HEK293 (cell line): ENCODE measurements around the gene MXI1.
A peak's percentile ranks its signal among the peaks of the same experiment; 100 is the strongest.

Source experiments
- CTCF ChIA-PET: fragments of 350-600 bp; formaldehyde crosslinking; extraction: SDS; loops from one replicate; lab custom pipeline; 2021; ENCODE audit warnings: antibody characterized with exemption; lab: Yijun Ruan, JAX
- POLR2A ChIA-PET: fragments of 300-600 bp; formaldehyde crosslinking; extraction: SDS; loops from one replicate; lab custom pipeline; 2020; ENCODE audit warnings: antibody characterized with exemption, inconsistent platforms; lab: Yijun Ruan, JAX
- H3K27ac ChIP-seq: fragments of 200-500 bp; sonication (Bioruptor generic); 2 replicates; pipeline ENCODE4 v1.5.1; 2014; ENCODE audit warnings: low read depth, low read length, control low read depth, inconsistent platforms; ENCODE audit errors: extremely low read depth
- H3K36me3 ChIP-seq, 2 experiments: fragments of 200-500 bp in 1 of 2; sonication (Bioruptor generic) in 1 of 2; 1 replicate in 1 of 2; 2 replicates in 1 of 2; pipeline ENCODE4 v1.5.1; 2014 to 2017; ENCODE audit warnings: inconsistent platforms in 2 of 2, low read length in 2 of 2; ENCODE audit not compliant: control insufficient read depth in 2 of 2, insufficient read depth in 1 of 2
- H3K4me1 ChIP-seq: fragments of 200-500 bp; sonication (Bioruptor generic); 2 replicates; pipeline ENCODE4 v1.5.1; 2014; ENCODE audit warnings: mild to moderate bottlenecking, low read length, inconsistent platforms; ENCODE audit not compliant: control insufficient read depth, insufficient read depth
- H3K4me3 ChIP-seq: 2 replicates; pipeline ENCODE4 v1.5.1; 2011; ENCODE audit warnings: low read depth, mild to moderate bottlenecking, control low read depth, low read length, moderate library complexity
- H3K9me3 ChIP-seq: fragments of 200-500 bp; sonication (Bioruptor generic); 2 replicates; pipeline ENCODE4 v1.5.1; 2014; ENCODE audit warnings: low read depth, low read length, inconsistent platforms; ENCODE audit not compliant: control insufficient read depth, insufficient read depth
- GLIS2 ChIP-seq: fragments of 450-650 bp; formaldehyde crosslinking; IDR thresholded peaks from 2 replicates; pipeline ENCODE4 v1.5.1; 2016; ENCODE audit warnings: missing biosample characterization, missing genetic modification characterization
- HOXC10 ChIP-seq: sonication (generic); formaldehyde crosslinking; IDR thresholded peaks from 2 replicates; pipeline ENCODE4 v1.8.1; 2023; ENCODE audit warnings: mild to moderate bottlenecking, missing genetic modification reagents
- MEIS1 ChIP-seq: sonication (generic); formaldehyde crosslinking; IDR thresholded peaks from 2 replicates; pipeline ENCODE4 v1.8.1; 2022; ENCODE audit warnings: missing genetic modification reagents, mild to moderate bottlenecking, borderline replicate concordance
- OSR2 ChIP-seq: fragments of 450-650 bp; formaldehyde crosslinking; IDR thresholded peaks from 2 replicates; pipeline ENCODE4 v1.5.1; 2016; ENCODE audit warnings: missing biosample characterization, missing genetic modification characterization
- PRDM6 ChIP-seq: fragments of 450-650 bp; formaldehyde crosslinking; IDR thresholded peaks from 2 replicates; pipeline ENCODE4 v1.5.1; 2017; ENCODE audit warnings: missing biosample characterization, missing genetic modification characterization
- TRIM28 ChIP-seq: IDR thresholded peaks from 2 replicates; pipeline ENCODE4 v1.6.1; 2011; ENCODE audit warnings: low read length, control low read depth, borderline replicate concordance
- ZBTB49 ChIP-seq: fragments of 450-650 bp; formaldehyde crosslinking; IDR thresholded peaks from 2 replicates; pipeline ENCODE4 v1.5.1; 2016; ENCODE audit warnings: missing biosample characterization, missing genetic modification characterization, low read depth
- ZBTB8A ChIP-seq: fragments of 450-650 bp; formaldehyde crosslinking; IDR thresholded peaks from 2 replicates; pipeline ENCODE4 v1.5.1; 2016; ENCODE audit warnings: missing biosample characterization, missing genetic modification characterization
- ZNF10 ChIP-seq: fragments of 450-650 bp; formaldehyde crosslinking; IDR thresholded peaks from 2 replicates; pipeline ENCODE4 v1.5.1; 2017; ENCODE audit warnings: missing biosample characterization, missing genetic modification characterization
- ZNF121 ChIP-seq: fragments of 450-650 bp; formaldehyde crosslinking; IDR thresholded peaks from 2 replicates; pipeline ENCODE4 v1.5.1; 2016; ENCODE audit warnings: missing biosample characterization, missing genetic modification characterization
- ZNF133 ChIP-seq: fragments of 450-650 bp; formaldehyde crosslinking; IDR thresholded peaks from 2 replicates; pipeline ENCODE4 v1.5.1; 2016; ENCODE audit warnings: missing biosample characterization, missing genetic modification characterization
- ZNF175 ChIP-seq: fragments of 450-650 bp; formaldehyde crosslinking; IDR thresholded peaks from 2 replicates; pipeline ENCODE4 v1.5.1; 2016; ENCODE audit warnings: missing biosample characterization, missing genetic modification characterization
- ZNF214 ChIP-seq: fragments of 450-650 bp; formaldehyde crosslinking; IDR thresholded peaks from 2 replicates; pipeline ENCODE4 v1.5.1; 2017; ENCODE audit warnings: missing biosample characterization, mild to moderate bottlenecking, missing genetic modification characterization, borderline replicate concordance
- ZNF266 ChIP-seq: fragments of 450-650 bp; formaldehyde crosslinking; IDR thresholded peaks from 2 replicates; pipeline ENCODE4 v1.5.1; 2016; ENCODE audit warnings: missing biosample characterization, missing genetic modification characterization, low read depth
- ZNF660 ChIP-seq: fragments of 450-650 bp; IDR thresholded peaks from 2 replicates; pipeline ENCODE4 v1.5.1; 2018; ENCODE audit warnings: missing biosample characterization, mild to moderate bottlenecking, missing genetic modification characterization
- ZNF670 ChIP-seq: fragments of 450-650 bp; formaldehyde crosslinking; IDR thresholded peaks from 2 replicates; pipeline ENCODE4 v1.5.1; 2016; ENCODE audit warnings: missing biosample characterization, missing genetic modification characterization, low read depth
- ZNF701 ChIP-seq: fragments of 450-650 bp; formaldehyde crosslinking; IDR thresholded peaks from 2 replicates; pipeline ENCODE4 v1.5.1; 2016; ENCODE audit warnings: missing biosample characterization, missing genetic modification characterization
- ZNF76 ChIP-seq: fragments of 450-650 bp; formaldehyde crosslinking; IDR thresholded peaks from 2 replicates; pipeline ENCODE4; 2016; ENCODE audit warnings: low read depth, missing biosample characterization, missing genetic modification characterization, borderline replicate concordance
- TF ChIP-seq, protein P1 (sequence below): fragments of 450-650 bp; formaldehyde crosslinking; IDR thresholded peaks from 2 replicates; pipeline ENCODE4 v1.5.1; 2016; ENCODE audit warnings: missing biosample characterization, missing genetic modification characterization
- TF ChIP-seq, protein P2 (sequence below): fragments of 450-650 bp; formaldehyde crosslinking; IDR thresholded peaks from 2 replicates; pipeline ENCODE4 v1.5.1; 2016; ENCODE audit warnings: missing biosample characterization, missing genetic modification characterization

Gene MXI1

GRCh38 chr10:110265573-110266193, 58.3 kb downstream of the MXI1 start (continued):
- TF ChIP-seq PRDM6 (tag by site-specific recombination) (peak; percentile 86), HOXC10 (CRISPR knock-in tag) (no peak), ZBTB8A (tag by site-specific recombination) (peak; percentile 33; the same call in 1 of the 2 replicates), ZNF701 (tag by site-specific recombination) (no peak), OSR2 (tag by site-specific recombination) (peak; percentile 93), ZNF660 (no peak), ZNF266 (no peak), MEIS1 (no peak)
- TF ChIP-seq, protein P1, sequence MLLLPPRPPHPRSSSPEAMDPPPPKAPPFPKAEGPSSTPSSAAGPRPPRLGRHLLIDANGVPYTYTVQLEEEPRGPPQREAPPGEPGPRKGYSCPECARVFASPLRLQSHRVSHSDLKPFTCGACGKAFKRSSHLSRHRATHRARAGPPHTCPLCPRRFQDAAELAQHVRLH (tag by site-specific recombination): 0 out of 2 replicates have a peak, but pooled peaks have one; percentile 17
- TF ChIP-seq, protein P2, sequence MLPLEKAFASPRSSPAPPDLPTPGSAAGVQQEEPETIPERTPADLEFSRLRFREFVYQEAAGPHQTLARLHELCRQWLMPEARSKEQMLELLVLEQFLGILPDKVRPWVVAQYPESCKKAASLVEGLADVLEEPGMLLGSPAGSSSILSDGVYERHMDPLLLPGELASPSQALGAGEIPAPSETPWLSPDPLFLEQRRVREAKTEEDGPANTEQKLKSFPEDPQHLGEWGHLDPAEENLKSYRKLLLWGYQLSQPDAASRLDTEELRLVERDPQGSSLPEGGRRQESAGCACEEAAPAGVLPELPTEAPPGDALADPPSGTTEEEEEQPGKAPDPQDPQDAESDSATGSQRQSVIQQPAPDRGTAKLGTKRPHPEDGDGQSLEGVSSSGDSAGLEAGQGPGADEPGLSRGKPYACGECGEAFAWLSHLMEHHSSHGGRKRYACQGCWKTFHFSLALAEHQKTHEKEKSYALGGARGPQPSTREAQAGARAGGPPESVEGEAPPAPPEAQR (tag by site-specific recombination): no peak

DNA sequence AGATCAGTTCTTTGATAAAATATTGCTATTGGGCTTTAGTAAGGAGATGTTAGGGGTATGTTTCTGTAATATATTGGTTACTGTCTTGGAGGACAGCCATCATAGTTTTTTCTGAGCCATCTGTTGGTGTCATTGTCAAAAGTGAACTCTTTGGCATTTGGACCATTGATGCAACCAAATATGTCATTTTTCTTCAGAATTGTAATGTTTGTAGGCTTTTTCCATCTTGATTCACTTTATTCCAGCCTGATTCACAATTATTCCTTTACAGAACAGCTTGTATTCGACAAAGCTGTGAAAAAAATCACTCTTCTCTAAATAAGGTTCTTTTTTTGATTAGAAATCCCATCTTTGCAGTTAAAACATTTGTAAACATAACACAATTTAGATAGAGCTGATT, 59.9 kb downstream of the MXI1 start:
- Histone ChIP-seq H3K4me1 (peaks cover 26% of the 10 kb centered on the region), H3K9me3 (no peaks in the 10 kb centered on the region), H3K27ac (no peak overlapping the region), H3K4me3 (no peak overlapping the region), H3K36me3 (no peaks in the 10 kb centered on the region)
- ChIA-PET CTCF (interaction anchor here (0.8 kb wide), 1 partner anchor 12 kb away, joined by 3 read pairs; no protein-coding TSS in a partner anchor), POLR2A (no interaction called here)
- no peak for TF ChIP-seq ZNF121 (tag by site-specific recombination)
- TF ChIP-seq GLIS2 (tag by site-specific recombination): no peak
- no peak for TF ChIP-seq ZNF175 (tag by site-specific recombination)
- TF ChIP-seq ZNF214: no peak
- no peak for TF ChIP-seq TRIM28
- no peak for TF ChIP-seq ZNF133
- no peak for TF ChIP-seq ZNF670 (tag by site-specific recombination)

- Histone ChIP-seq H3K36me3 (no peaks in the 10 kb centered on the region), H3K27ac (no peak overlapping the region), H3K4me3 (no peak overlapping the region), H3K9me3 (no peaks in the 10 kb centered on the region), H3K4me1 (peaks cover 26% of the 10 kb centered on the region)
- ChIA-PET POLR2A (no interaction called here), CTCF (interaction anchor here (0.8 kb wide), 2 partner anchors 10 to 15 kb away, joined by 3 read pairs; no protein-coding TSS in a partner anchor)
- 0 out of 2 replicates have a peak, but pooled peaks have one; percentile 53 for TF ChIP-seq ZNF10 (tag by site-specific recombination)
- TF ChIP-seq ZBTB49 (tag by site-specific recombination): no peak
- TF ChIP-seq ZNF76 (tag by site-specific recombination): no peak
- peak; percentile 26; the same call in 1 of the 2 replicates for TF ChIP-seq PRDM6 (tag by site-specific recombination)
These were observed 61.0 kb downstream of the MXI1 start for GRCh38 chr10:110268442-110268841.
